ENCODE measurements around the gene PRPF38A. TPM values are rescaled to one million over a fixed set of nuclear protein-coding genes. Genes with fewer than 3 reads are reported as not detected.

PRPF38A gene
- total and polyA plus RNA-seq, 2 of the 4 experiments (the other 2 are of a cell fraction): 19.0 to 23.5 TPM

GRCh38 chr1:52426371-52426770 is 22.0 kb downstream of the PRPF38A start:
- intact Hi-C loops (cut with micrococcal nuclease): loop anchor here (5.0 kb wide), 1 partner anchor 261 kb away; no protein-coding TSS in a partner anchor
- H3K4me2 ChIP-seq (ENCODE audit: low read depth, low read length): no peak overlapping the region

More at GRCh38 chr1:52426371-52426770, 22.0 kb downstream of the PRPF38A start:
- H2BK120ac ChIP-seq (ENCODE audit: low read depth, low read length): no peak overlapping the region
- no peak overlapping the region for H2BK5ac ChIP-seq (ENCODE audit: low read depth, low read length, poor library complexity, severe bottlenecking)
- no CpG with 5 or more reads among the region's 3 CpGs for WGBS, 2 experiments (ENCODE audit: extremely low coverage in 2 of 2, insufficient read length in 1 of 2)
- no peak overlapping the region for H2AK5ac ChIP-seq (ENCODE audit: low read depth, low read length)
- no peak overlapping the region for H3K4ac ChIP-seq (ENCODE audit: low read depth, low read length)
- H2AK9ac ChIP-seq (replicated peaks; ENCODE audit: low read depth, low read length, poor library complexity): no peak overlapping the region
- no peak for TF ChIP-seq MAFK (IDR thresholded peaks at IDR 0.05; ENCODE audit: low read depth, low read length)
- no peak for TF ChIP-seq RAD21 (IDR thresholded peaks at IDR 0.05; ENCODE audit: low read length)
- TF ChIP-seq POLR2A (IDR thresholded peaks at IDR 0.05; ENCODE audit: low read depth, low read length): no peak
- TF ChIP-seq CTCF (conservative IDR thresholded peaks at IDR 0.05; ENCODE audit: low read depth, low read length): no peak
- TF ChIP-seq, protein P1, sequence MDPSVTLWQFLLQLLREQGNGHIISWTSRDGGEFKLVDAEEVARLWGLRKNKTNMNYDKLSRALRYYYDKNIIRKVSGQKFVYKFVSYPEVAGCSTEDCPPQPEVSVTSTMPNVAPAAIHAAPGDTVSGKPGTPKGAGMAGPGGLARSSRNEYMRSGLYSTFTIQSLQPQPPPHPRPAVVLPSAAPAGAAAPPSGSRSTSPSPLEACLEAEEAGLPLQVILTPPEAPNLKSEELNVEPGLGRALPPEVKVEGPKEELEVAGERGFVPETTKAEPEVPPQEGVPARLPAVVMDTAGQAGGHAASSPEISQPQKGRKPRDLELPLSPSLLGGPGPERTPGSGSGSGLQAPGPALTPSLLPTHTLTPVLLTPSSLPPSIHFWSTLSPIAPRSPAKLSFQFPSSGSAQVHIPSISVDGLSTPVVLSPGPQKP (IDR thresholded peaks at IDR 0.05; ENCODE audit: borderline replicate concordance, low read depth, low read length): no peak
- TF ChIP-seq MXI1 (IDR thresholded peaks at IDR 0.05; ENCODE audit: borderline replicate concordance, low read depth, low read length): no peak
- no peak for TF ChIP-seq FOS (IDR thresholded peaks at IDR 0.05; ENCODE audit: low read depth, low read length)
- no peak for TF ChIP-seq MAZ (IDR thresholded peaks at IDR 0.05; ENCODE audit: borderline replicate concordance, low read depth, low read length)
- no peak for TF ChIP-seq BHLHE40 (IDR thresholded peaks at IDR 0.05; ENCODE audit: low read depth, low read length)
- TF ChIP-seq, protein P2, sequence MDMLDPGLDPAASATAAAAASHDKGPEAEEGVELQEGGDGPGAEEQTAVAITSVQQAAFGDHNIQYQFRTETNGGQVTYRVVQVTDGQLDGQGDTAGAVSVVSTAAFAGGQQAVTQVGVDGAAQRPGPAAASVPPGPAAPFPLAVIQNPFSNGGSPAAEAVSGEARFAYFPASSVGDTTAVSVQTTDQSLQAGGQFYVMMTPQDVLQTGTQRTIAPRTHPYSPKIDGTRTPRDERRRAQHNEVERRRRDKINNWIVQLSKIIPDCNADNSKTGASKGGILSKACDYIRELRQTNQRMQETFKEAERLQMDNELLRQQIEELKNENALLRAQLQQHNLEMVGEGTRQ (IDR thresholded peaks at IDR 0.05; ENCODE audit: low read depth, low read length): no peak
- no peak for TF ChIP-seq CEBPB (IDR thresholded peaks at IDR 0.05; ENCODE audit: low read depth, low read length)
- TF ChIP-seq SMC3 (IDR thresholded peaks at IDR 0.05; ENCODE audit: low read depth, low read length): no peak
- TF ChIP-seq NFE2L2 (IDR thresholded peaks at IDR 0.05; ENCODE audit: low read depth, low read length): no peak
- TF ChIP-seq RFX5 (IDR thresholded peaks at IDR 0.05; ENCODE audit: low read depth, low read length): no peak
- no peak for TF ChIP-seq CHD1 (IDR thresholded peaks at IDR 0.05; ENCODE audit: low read depth, low read length)
- TF ChIP-seq RCOR1 (IDR thresholded peaks at IDR 0.05; ENCODE audit: insufficient replicate concordance, low read length): no peak
- POLR2A ChIA-PET (ENCODE audit: unreplicated experiment): interaction anchor here (0.5 kb wide), 1 partner anchor 345 kb away, joined by 12 read pairs; no protein-coding TSS in a partner anchor
- DNase-seq (peak; percentile 86), ATAC-seq (ENCODE audit: low read depth) (peak; percentile 89)
- CTCF ChIA-PET: interaction anchor here (1.1 to 1.8 kb wide), 2 partner anchors 15 to 22 kb away, joined by 3 to 6 read pairs; partner anchors contain the start of gene PRPF38A
- dilution Hi-C loops (cut with HindIII; ENCODE audit: low sequenced_read_pairs, unreplicated experiment) (no loop called here), in situ Hi-C loops (cut with MboI; ENCODE audit: low sequenced_read_pairs) (no loop called here)
- BruUV-seq (replicated peaks): no TSS peak
- no peak overlapping the region for H2AFZ ChIP-seq (replicated peaks; ENCODE audit: low read length, poor library complexity)
- H3K9me1 ChIP-seq (ENCODE audit: insufficient read depth, low read length): peaks cover 15% of the 10 kb centered on the region
- no peak overlapping the region for H3K56ac ChIP-seq (ENCODE audit: extremely low read depth, insufficient read depth, low read length)
- H3K27me3 ChIP-seq (ENCODE audit: control insufficient read depth, insufficient read depth, low read length): no peaks in the 10 kb centered on the region
- no peak overlapping the region for H4K5ac ChIP-seq (ENCODE audit: low read depth, low read length)
- no peak overlapping the region for H3K4me3 ChIP-seq (ENCODE audit: insufficient read depth, low read depth, low read length)
- H3K9me3 ChIP-seq (ENCODE audit: control insufficient read depth, insufficient read depth, low read length): no peaks in the 10 kb centered on the region
- no peak overlapping the region for H4K8ac ChIP-seq (ENCODE audit: low read depth in 2 of 2, low read length in 2 of 2)
- peaks cover 10% of the 10 kb centered on the region; the same call in 1 of the 2 replicates for H4K20me1 ChIP-seq (ENCODE audit: insufficient read depth, low read length)
- H4K91ac ChIP-seq (ENCODE audit: insufficient read depth, low read depth, low read length): no peak overlapping the region
- H3K9ac ChIP-seq (ENCODE audit: low read depth, low read length): no peak overlapping the region
- no peak overlapping the region for H2BK20ac ChIP-seq (ENCODE audit: low read depth, low read length)
- H2BK15ac ChIP-seq (ENCODE audit: low read depth, low read length): no peak overlapping the region
- H3K79me1 ChIP-seq (ENCODE audit: low read depth in 1 of 2, low read length in 2 of 2): peaks cover 3 to 31% of the 10 kb centered on the region in 2 experiments; a peak in 3 of 4 replicates
- no peak overlapping the region for H3K27ac ChIP-seq (ENCODE audit: insufficient read depth, low read length)
- H3K36me3 ChIP-seq (ENCODE audit: control insufficient read depth, insufficient read depth, low read length): peaks cover 21% of the 10 kb centered on the region
- H3K18ac ChIP-seq (ENCODE audit: low read depth, low read length): no peak overlapping the region
- H3K14ac ChIP-seq (replicated peaks; ENCODE audit: low read depth, low read length): no peak overlapping the region
- H3K4me1 ChIP-seq (ENCODE audit: control insufficient read depth, insufficient read depth, low read length): peaks cover 16% of the 10 kb centered on the region
- H3K23ac ChIP-seq (ENCODE audit: low read depth, low read length): no peak overlapping the region
